Endothelial cell of umbilical vein (primary cell): ENCODE results near the gene UPF2. TPM values are rescaled to one million over a fixed set of nuclear protein-coding genes. Genes with fewer than 3 reads are reported as not detected.

Source experiments
- BruUV-seq: library from RNA; stranded (reverse); fragments of 400-500 nt; replicated peaks from 2 replicates; lab custom pipeline; 2021; lab: Mats Ljungman, UMichigan
- CTCF ChIA-PET: fragments of 300-600, 350-600 bp; sonication (Branson Sonifier 250); formaldehyde crosslinking; loops from one replicate; lab custom pipeline; 2021; ENCODE audit warnings: antibody characterized with exemption, inconsistent platforms; lab: Charles Lee
- POLR2A ChIA-PET: fragments of 300-600, 350-600 bp; sonication (Branson Sonifier 250); formaldehyde crosslinking; loops from one replicate; lab custom pipeline; 2021; ENCODE audit warnings: antibody characterized with exemption, inconsistent platforms; lab: Charles Lee
- DNase-seq: peaks from one replicate; pipeline ENCODE4 v3.0.0-alpha.2; 2011; ENCODE audit warnings: low read depth, low spot score
- FAIRE-seq: peaks from 2 replicates; lab custom pipeline; 2011; peaks lifted over from hg19 to GRCh38; lab: Jason Lieb, UNC
- H2AFZ ChIP-seq: 2 replicates; pipeline ENCODE4 v1.6.0; 2012; ENCODE audit warnings: low read depth, low read length, control low read depth, inconsistent platforms
- H3K27ac ChIP-seq: 2 replicates; pipeline ENCODE4 v1.5.1; 2011; ENCODE audit warnings: low read depth, mild to moderate bottlenecking, control low read depth, low read length, moderate library complexity; ENCODE audit not compliant: insufficient read depth
- H3K27me3 ChIP-seq, 2 experiments: 2 replicates each; pipeline versions ENCODE4 v1.6.0 to v1.6.1; 2011; ENCODE audit warnings: low read length in 2 of 2, mixed read lengths in 1 of 2; ENCODE audit not compliant: control insufficient read depth in 2 of 2, insufficient read depth in 2 of 2
- H3K36me3 ChIP-seq, 2 experiments: 2 replicates in 1 of 2; 3 replicates in 1 of 2; pipeline ENCODE4 v1.5.1; 2011; ENCODE audit warnings: low read length in 2 of 2, mild to moderate bottlenecking in 1 of 2, moderate library complexity in 1 of 2; ENCODE audit not compliant: control insufficient read depth in 2 of 2, insufficient read depth in 2 of 2; ENCODE audit errors: extremely low read depth in 1 of 2
- H3K4me1 ChIP-seq: 3 replicates; pipeline ENCODE4 v1.5.1; 2011; ENCODE audit warnings: mild to moderate bottlenecking, low read length; ENCODE audit not compliant: control insufficient read depth, insufficient read depth; ENCODE audit errors: extremely low read depth
- H3K4me2 ChIP-seq: 2 replicates; pipeline ENCODE4 v1.6.1; 2011; ENCODE audit warnings: low read length, control low read depth, mixed read lengths; ENCODE audit not compliant: insufficient read depth
- H3K4me3 ChIP-seq, 3 experiments: fragments of 200-600 bp in 1 of 3; sonication (generic), shearing (Covaris generic) in 1 of 3; replicated peaks in 1 of 3; 2 replicates each; pipeline ENCODE4 v1.5.1; 2011 to 2016; ENCODE audit warnings: control low read depth in 3 of 3, low read length in 3 of 3, mild to moderate bottlenecking in 2 of 3, inconsistent platforms in 1 of 3, low read depth in 1 of 3, moderate library complexity in 1 of 3; ENCODE audit not compliant: insufficient read depth in 1 of 3
- H3K79me2 ChIP-seq: 2 replicates; pipeline ENCODE4 v1.6.0; 2012; ENCODE audit warnings: low read length, inconsistent platforms; ENCODE audit not compliant: control insufficient read depth, insufficient read depth
- H3K9ac ChIP-seq: replicated peaks from 2 replicates; pipeline ENCODE3; 2011; ENCODE audit warnings: low read length, control low read depth; ENCODE audit not compliant: insufficient read depth; ENCODE audit errors: extremely low read depth
- H3K9me1 ChIP-seq: replicated peaks from 3 replicates; pipeline ENCODE4 v1.6.0; 2011; ENCODE audit warnings: mild to moderate bottlenecking, low read length; ENCODE audit not compliant: control insufficient read depth, insufficient read depth; ENCODE audit errors: extremely low read depth
- H3K9me3 ChIP-seq: replicated peaks from 2 replicates; pipeline ENCODE4 v1.5.1; 2012; ENCODE audit warnings: low read length, inconsistent platforms; ENCODE audit not compliant: control insufficient read depth, insufficient read depth
- H4K20me1 ChIP-seq: replicated peaks from 2 replicates; pipeline ENCODE3; 2011; ENCODE audit warnings: mild to moderate bottlenecking, low read length; ENCODE audit not compliant: control insufficient read depth, insufficient read depth; ENCODE audit errors: extremely low read depth
- CTCF ChIP-seq, 2 donors: IDR thresholded peaks; 1 replicate in 1 of 2; 2 replicates in 1 of 2; pipeline ENCODE4 v1.5.1; 2011; ENCODE audit warnings: low read length in 2 of 2, mild to moderate bottlenecking in 2 of 2, moderate library complexity in 2 of 2, control low read depth in 1 of 2, inconsistent platforms in 1 of 2, low read depth in 1 of 2; ENCODE audit not compliant: insufficient read depth in 1 of 2; ENCODE audit errors: extremely low read depth in 1 of 2
- EZH2 ChIP-seq: IDR thresholded peaks from 2 replicates; pipeline ENCODE4 v1.6.1; 2012; ENCODE audit warnings: borderline replicate concordance, low read depth, mild to moderate bottlenecking, moderate library complexity, low read length, inconsistent platforms; ENCODE audit not compliant: severe bottlenecking
- FOS ChIP-seq: IDR thresholded peaks from 2 replicates; pipeline ENCODE4 v1.6.1; 2011; ENCODE audit warnings: mild to moderate bottlenecking, low read length, moderate library complexity, borderline replicate concordance; ENCODE audit not compliant: insufficient read depth
- GATA2 ChIP-seq: IDR thresholded peaks from 2 replicates; pipeline ENCODE4 v1.7.0; 2011; ENCODE audit warnings: low read depth, mild to moderate bottlenecking, moderate library complexity, mixed read lengths, low read length; ENCODE audit not compliant: insufficient read length, insufficient read depth
- JUN ChIP-seq: IDR thresholded peaks from 2 replicates; pipeline ENCODE4 v1.6.1; 2011; ENCODE audit warnings: borderline replicate concordance, low read depth; ENCODE audit not compliant: insufficient read length, insufficient read depth
- MYC ChIP-seq: IDR thresholded peaks from one replicate; pipeline ENCODE4 v1.6.1; 2011; ENCODE audit warnings: mild to moderate bottlenecking, low read depth, low read length
- POLR2A ChIP-seq: IDR thresholded peaks from 2 replicates; pipeline ENCODE4 v1.6.1; 2012; ENCODE audit warnings: low read depth, mild to moderate bottlenecking, control low read depth, low read length
- POLR2AphosphoS5 ChIP-seq: IDR thresholded peaks from 2 replicates; pipeline ENCODE4 v1.6.1; 2012; ENCODE audit warnings: low read depth, mild to moderate bottlenecking, control low read depth, low read length, moderate library complexity; ENCODE audit not compliant: insufficient read depth
- dilution Hi-C: fragments of 300-500 bp; cut with MboI; formaldehyde crosslinking; loops from one replicate; pipeline ENCODE4 v1.15.0; 2019; ENCODE audit warnings: low sequenced_read_pairs; ENCODE audit not compliant: extremely low pct_ligation_motif_present
- intact Hi-C: fragments of 100-400 bp; cut with micrococcal nuclease; formaldehyde crosslinking; loops from one replicate; pipeline ENCODE4 v1.10.0; 2022
- polyA plus RNA-seq, 4 experiments: library from polyadenylated mRNA; depleted of rRNA in 3 of 4; stranded (reverse) in 3 of 4; unstranded in 1 of 4; fragments of >200 nt; gene quantifications; 2 replicates each; pipeline versions ENCODE4 v1.2.1 to v1.2.3, GENCODE V29; 2011 to 2012; ENCODE audit warnings: missing spikeins in 1 of 4
- total RNA-seq: library from RNA; stranded (reverse); gene quantifications from 2 replicates; pipeline ENCODE4 v1.2.3, GENCODE V29; 2021
- TF ChIP-seq, protein P1 (sequence below): IDR thresholded peaks from 2 replicates; pipeline ENCODE4 v1.6.1; 2011; ENCODE audit not compliant: insufficient read depth, insufficient read length

Gene UPF2
- total and polyA plus RNA-seq, 2 donors (not counting 3 experiments of a cell fraction or from before 2014, with no cell fraction given): 4.8 to 27.7 TPM

- H3K4me3 ChIP-seq: no peak overlapping the region
- no peak for FAIRE-seq
- BruUV-seq: no TSS peak
- no peaks in the 10 kb centered on the region for H3K36me3 ChIP-seq
- H3K4me1 ChIP-seq: no peaks in the 10 kb centered on the region
- H3K79me2 ChIP-seq: no peaks in the 10 kb centered on the region
- H2AFZ ChIP-seq: no peak overlapping the region
- no peaks in the 10 kb centered on the region for H3K9me1 ChIP-seq
- no peak overlapping the region for H3K9ac ChIP-seq
- no peak for DNase-seq
- H4K20me1 ChIP-seq: no peaks in the 10 kb centered on the region
- intact Hi-C loops: no loop called here
- H3K27me3 ChIP-seq: no peaks in the 10 kb centered on the region
- TF ChIP-seq, protein P1, sequence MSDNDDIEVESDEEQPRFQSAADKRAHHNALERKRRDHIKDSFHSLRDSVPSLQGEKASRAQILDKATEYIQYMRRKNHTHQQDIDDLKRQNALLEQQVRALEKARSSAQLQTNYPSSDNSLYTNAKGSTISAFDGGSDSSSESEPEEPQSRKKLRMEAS: no peak
- TF ChIP-seq JUN: no peak
- no peak for TF ChIP-seq EZH2
- no peak for TF ChIP-seq CTCF (IDR thresholded peaks at IDR 0.05; ENCODE audit: extremely low read depth in 1 of 2, insufficient read depth in 1 of 2, low read depth in 1 of 2, low read length in 2 of 2)
- no peak for TF ChIP-seq POLR2AphosphoS5
- no peak for TF ChIP-seq MYC
- no peak for TF ChIP-seq POLR2A
- no peak for TF ChIP-seq GATA2
- no peak for TF ChIP-seq FOS
- POLR2A ChIA-PET: no interaction called here
- dilution Hi-C loops: no loop called here
- H3K4me2 ChIP-seq: no peak overlapping the region
- CTCF ChIA-PET: interaction anchor here (1.4 to 1.6 kb wide), 2 partner anchors 9 to 25 kb away, joined by 3 to 4 read pairs; no protein-coding TSS in a partner anchor
- no peak overlapping the region for H3K27ac ChIP-seq
- H3K9me3 ChIP-seq: no peaks in the 10 kb centered on the region
Observed at GRCh38 chr10:11887381-11888227, 155.0 kb downstream of the UPF2 start.
